ENCODE data around the gene N4BP2L2. TPM values are rescaled to one million over a fixed set of nuclear protein-coding genes. Genes with fewer than 3 reads are reported as not detected.

N4BP2L2 gene
- polyA plus RNA-seq, 10 donors: 65.6 to 169 (median 105) TPM

DNA sequence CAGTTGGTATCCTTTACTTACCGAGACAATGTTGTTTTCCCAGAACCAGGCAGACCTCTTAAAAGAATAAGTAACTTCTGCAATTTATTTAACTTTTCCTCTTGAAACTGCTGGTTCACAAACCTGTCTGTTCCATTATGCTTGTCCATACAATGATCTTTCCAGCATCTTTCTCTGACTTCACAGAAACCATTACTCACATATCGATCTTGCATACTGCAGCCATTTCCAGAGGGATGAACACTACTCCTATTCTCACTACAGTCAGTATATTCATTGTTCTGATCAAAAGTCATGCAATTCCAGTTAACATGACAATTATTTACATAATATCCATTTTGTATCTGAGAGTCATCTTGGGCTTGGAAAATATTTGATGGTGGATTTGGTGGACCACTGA is 2.8 kb downstream of the N4BP2L2 start:
- DNase-seq: no peak

DNA sequence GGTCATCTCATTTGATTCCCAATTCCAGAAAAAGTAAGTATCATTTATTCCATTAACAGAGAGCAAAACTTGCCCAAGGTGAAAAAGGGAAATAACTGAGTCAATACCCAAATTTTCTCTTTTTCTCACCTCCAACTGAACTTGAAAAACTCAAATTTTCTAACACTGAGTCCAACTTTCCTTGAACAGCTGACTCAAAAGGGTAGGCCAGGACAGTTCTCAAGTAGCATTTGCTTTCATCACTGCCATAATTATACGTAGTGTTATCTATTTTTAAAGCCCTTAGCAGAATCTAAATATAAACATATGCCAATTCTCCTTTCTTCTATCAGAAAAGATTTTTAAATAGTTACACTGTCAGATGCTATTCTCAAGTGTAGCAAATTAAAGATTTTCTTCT is 3.5 kb downstream of the N4BP2L2 start:
- peak in 1 of 3 donors; percentile 18 for DNase-seq

DNA sequence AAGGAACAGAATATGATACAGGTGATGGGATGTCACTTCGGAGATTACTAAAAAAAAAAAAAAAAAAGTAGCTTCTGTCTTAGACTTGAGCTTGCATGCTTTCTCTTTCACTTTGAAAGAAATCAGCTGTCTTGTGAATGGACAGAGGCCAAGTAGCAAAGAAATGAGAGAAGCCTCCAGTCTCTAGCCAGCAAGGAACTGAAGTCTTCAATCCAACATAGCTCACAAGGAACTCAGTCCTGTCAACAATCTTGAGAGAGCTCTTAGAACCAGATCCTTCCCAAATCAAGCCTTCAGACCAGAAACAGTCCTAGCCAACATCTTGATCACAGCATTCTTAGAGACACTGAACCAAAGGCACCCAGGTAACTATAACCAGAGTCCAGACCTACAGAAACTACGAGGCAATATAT is 7.7 kb downstream of the N4BP2L2 start:
- peak; percentile 53 to 74 (median 67) for DNase-seq

DNA sequence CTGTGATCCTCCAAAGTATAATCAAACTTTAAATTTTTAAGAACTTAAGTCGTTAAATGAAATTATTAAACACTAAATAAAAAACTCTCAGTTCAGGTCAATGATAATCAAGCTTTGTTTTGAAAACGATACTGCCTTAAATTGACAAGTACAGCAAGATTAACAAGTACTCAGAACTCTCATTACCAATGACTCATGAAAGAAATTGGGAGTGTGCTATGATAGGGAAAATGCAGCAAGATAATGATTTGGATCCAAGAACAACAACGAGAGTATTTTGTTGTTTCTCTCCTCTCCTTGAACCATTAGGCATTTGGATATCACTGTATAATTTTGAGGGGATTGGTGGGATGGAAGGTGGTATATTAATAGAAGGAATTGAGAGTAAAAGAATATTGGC is 10.2 kb downstream of the N4BP2L2 start:
- DNase-seq: no peak

DNA sequence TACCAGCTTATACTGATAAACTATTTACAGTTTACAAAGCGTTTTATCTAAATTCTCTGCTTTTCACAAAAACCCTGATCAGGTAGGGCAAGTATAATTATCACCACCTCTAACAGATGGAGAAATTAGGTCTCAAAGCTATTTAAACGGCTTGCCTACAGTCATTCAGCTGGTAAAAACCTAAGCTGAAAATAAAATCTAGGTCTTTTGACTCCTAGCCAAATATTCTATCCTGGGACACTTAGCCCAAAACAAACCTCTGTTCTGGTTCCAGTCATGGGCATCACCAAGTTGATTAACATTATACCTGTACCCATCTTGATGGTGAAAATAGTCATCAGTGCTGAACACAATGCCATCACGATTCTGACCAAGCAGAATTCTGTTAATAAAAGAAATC is 11.4 kb downstream of the N4BP2L2 start:
- DNase-seq: no peak

DNA sequence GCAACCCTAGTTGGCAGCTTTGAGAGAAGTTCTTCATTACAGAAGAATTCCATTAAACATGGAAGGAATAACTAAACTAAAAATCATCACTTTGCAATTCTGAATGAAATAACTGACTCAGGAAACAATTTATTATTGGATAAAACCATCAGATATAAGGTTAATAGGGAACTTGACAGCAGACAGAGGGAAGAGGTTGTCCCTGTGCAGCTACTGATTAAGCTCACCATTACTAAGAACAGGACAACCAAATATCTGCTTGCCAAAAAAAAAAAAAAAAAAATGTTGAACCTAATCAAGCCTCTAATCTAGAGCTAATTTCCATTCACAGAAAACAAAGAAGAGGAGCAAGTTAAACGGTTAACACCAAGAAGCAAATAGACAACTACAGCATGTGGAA is 12.8 kb downstream of the N4BP2L2 start:
- no peak for DNase-seq

DNA sequence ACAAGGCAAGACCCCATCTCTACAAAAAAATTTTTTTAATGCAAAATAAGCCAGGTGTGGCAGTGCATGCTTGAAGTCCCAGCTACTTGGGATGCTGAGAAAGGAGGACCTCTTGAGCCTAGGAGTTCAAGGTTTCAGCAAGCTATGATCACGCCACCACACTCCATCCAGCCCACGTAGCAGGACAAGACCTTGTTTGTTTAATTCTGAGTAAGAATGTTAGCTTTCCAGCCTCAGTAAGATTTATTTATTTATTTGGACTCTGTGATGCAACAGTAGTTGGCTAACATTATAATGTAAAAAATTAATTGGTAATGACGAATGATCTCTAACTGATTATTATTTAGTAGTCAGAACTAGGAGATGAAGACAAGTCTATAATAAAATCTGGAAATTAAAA is 23.3 kb downstream of the N4BP2L2 start:
- DNase-seq: no peak

DNA sequence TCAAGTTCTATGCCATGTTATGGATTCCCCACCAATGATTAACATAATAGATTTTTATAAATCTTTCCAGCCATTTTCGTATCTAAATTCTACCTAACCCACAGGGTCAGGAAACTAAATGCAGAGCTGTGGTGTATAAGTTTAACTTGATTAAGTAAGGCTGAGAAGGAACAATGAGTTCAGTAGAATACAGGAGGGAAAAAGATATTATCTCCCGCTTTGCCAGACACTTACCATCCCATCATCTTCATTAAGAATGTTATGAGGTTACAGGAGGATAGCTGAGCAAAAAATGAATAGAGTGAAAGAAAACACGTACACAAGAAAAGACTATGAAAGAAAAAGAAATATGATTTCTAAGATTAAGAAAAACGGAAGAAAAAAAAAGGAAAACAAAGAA is 27.1 kb downstream of the N4BP2L2 start:
- no peak for DNase-seq

DNA sequence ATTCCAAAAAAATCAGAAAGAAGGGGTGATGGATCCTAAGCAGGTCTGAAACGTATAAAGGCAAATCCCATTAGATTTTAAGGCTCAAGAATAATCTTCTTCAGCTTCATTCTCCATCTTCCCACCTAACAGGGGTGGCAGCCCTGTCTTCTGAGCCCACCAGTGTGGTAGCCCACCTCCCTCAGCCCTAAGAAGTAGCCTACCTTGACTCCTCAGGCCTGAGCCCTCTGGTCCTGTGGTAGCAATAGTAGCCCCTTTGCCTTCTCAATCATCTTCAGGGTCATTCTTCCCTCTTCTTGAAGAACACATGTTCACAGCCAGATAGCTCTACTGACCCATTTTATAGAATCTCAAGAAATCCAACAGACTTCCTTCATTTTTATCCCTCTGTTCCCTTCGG is 33.7 kb downstream of the N4BP2L2 start:
- no peak for DNase-seq

DNA sequence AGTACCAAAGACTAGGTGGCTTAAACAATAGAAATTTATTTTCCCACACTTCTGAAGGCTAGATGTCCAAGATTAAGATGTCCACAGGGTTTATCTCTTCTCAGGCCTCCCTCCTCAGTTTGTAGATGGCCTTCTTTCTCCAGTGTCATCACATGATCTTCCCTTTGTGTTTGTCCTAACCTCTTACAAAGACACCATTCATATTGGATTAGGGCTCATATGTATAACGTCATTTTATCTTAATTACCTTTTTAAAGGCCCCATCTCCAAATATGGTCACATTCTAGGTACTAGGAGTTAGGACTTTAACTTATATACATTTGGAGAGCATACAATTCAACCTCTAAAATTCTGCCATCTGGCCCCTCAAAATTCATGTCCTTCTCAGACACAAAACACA is 34.3 kb downstream of the N4BP2L2 start:
- no peak for DNase-seq

DNA sequence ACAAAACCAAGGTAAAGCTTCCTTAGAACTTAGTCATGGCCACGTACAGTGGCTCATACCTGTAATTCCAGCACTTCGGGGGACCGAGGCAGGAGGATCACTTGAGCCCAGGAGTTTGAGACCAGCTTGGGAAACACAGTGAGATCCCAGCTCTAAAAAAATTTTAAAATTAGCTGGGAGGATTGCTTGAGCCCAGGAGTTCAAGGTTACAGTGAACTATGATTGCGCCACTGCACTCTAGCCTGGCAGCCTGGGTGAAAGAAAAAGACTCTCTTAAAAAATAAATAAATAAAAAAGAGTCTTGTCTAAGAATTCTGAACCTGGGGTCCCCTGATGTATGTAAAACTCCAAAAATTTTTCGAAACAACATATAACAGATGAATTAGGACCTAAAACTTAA is 34.9 kb downstream of the N4BP2L2 start:
- DNase-seq: no peak

DNA sequence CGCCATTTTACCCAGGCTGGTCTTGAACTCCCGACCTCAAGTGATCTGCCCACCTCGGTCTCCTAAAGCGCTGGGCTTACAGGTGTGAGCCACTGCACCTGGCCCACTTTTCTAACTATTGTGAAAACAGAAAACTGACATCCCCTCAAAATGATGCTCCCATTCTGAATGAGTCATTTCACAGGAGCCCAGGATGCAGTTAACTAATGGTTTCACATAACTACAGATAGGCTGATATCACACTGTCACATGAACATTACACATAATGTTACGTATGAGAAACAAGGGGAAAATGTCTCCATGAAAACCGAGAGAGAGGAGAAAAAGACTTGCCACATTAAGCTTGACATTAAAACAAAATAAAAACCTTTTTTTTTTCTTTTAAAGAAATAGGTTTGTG is 37.5 kb downstream of the N4BP2L2 start:
- DNase-seq: no peak

DNA sequence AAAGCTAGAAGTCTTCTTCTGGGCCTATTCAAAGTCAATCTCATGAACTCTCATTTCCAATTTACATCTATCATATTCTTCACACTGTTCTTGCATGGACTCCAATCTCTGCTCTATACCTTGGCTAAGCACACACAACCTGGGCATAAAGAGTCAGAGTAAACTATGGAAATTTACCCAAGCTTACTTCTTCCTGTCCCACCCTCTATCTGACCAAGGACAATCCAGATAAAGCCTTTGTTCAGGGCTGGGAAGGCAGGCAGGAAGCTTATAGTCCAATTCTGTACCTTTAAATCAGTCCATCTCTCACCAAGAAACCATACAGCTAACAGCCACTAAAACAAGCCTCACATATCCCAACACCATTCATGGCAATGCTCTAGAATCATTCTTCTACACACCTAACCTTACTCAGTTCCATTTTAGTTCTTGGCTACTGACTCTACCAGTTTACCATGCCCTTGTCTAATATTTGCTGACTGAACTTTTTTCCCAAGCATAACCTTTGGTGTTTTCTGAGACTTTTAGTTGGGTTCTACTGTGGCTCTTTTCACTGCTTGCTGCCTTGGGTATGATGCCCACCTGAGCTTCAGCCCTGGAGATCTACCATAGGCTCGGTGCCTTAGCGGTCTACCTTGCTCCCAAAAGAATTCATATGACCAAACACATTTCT is 38.9 kb downstream of the N4BP2L2 start:
- DNase-seq: no peak

DNA sequence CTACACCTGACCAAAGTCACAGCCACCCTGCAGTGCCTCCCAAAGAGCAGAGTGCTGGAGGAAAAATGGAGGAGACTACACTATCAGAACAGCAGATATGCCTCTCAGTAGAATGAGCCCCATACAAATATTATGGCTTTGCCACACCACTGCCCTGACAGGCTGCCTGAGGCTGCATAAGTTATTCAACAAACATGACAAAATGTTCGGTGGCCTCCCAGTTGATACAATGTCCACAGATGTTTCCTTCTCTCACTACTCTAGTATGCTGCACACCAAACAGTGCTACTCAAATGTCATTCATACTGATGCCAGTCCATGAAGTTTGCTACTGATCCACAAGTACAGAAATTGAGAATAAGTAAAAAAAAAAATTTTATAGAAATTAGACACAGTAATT is 41.0 kb downstream of the N4BP2L2 start:
- DNase-seq: no peak

DNA sequence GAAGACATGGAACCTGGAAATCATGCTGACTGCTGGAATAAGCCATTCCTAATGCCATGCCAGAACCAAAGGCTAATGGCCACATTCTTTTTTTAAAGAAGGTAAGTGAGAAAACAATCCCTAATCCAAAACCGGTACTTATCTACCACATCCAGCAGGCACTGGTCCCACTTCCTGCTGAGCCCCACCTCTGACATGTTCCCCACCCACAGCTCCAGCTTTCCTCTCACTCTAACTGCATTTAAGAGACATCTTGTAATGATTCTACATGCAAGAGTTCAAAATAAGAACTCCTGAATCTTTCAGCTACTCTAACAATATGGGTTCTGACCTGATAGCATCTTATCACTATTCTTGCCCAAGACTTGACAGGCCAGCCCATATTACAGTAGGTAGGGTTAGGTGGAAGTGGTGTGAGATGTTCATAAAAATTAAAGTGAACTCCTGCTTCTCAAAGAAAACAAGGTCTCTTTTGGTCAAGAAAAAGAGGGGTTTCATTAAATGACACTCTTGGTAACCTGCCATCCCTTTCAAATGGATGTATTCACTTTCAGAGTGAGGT is 41.9 kb downstream of the N4BP2L2 start:
- no peak for DNase-seq

DNA sequence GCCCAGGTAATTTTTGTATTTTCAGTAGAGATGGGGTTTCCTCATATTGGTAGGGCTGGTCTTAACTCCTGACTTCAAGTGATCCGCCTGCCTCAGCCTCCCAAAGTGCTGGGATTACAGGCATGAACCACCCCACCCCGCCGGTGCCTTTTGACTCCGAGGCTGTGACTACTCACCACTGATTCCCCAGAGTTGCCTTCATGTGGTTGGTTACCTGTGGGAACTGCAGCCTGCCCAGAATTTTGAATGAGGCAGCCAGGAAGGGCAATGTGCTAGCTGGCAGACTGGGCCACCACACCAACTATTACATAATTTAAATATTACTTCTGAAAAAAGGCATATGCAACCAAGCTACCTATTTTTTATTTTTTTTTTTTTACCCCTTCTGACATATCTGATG is 42.8 kb downstream of the N4BP2L2 start:
- no peak for DNase-seq

DNA sequence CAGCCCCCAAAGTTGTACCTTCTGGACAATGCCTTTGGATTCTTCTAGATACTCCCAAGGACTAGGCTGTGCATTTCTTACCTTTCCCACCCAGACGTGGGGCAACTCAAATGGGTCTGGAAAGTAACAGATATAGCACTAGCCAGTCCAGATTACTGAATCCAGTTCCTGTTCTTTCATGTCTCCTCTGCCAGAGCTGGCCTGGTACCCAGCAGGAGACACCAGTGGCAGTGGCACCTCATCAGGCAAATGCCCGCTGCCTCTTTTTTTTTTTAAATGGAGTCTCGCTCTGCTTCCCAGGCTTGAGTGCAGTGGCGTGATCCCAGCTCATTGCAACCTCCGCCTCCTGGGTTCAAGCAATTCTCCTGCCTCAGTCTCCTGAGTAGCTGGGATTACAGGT is 43.2 kb downstream of the N4BP2L2 start:
- DNase-seq: no peak

DNA sequence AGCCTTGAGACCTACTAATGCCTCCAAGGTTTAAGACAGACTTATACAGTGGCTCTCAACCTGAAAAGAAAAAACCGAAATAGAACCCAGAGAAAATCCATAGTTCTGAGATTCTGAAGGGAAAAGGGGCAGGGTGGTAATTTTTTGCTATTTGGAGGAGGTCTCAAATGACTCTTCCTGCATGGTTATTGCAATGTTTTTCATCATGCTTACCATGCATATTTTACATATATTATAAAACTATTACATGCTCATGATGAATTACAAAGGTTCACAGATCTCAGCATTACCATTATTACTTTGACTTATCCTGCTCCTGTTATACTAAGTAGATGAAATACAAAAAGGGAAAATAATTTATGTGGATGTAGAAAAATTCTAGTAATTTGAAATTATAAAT is 47.6 kb downstream of the N4BP2L2 start:
- DNase-seq: no peak

DNA sequence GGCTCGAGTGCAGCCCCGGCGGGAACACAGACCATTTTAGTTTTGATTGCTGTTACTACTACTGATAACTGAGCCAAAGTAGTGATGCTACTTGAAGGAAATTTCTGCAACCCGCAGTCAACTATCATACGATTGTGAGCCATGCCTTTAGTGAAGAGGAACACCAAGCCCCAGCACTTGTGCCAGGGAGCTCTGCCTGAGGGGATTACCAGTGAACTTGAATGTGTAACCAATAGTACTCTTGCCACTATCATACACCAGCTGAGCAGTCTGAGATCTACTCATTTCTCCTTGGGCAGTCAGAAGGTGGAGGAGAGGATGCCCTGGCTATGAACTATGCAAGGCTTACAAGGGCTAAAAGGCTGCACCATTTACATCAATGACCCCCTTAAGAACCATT is 61.7 kb downstream of the N4BP2L2 start:
- DNase-seq: no peak

DNA sequence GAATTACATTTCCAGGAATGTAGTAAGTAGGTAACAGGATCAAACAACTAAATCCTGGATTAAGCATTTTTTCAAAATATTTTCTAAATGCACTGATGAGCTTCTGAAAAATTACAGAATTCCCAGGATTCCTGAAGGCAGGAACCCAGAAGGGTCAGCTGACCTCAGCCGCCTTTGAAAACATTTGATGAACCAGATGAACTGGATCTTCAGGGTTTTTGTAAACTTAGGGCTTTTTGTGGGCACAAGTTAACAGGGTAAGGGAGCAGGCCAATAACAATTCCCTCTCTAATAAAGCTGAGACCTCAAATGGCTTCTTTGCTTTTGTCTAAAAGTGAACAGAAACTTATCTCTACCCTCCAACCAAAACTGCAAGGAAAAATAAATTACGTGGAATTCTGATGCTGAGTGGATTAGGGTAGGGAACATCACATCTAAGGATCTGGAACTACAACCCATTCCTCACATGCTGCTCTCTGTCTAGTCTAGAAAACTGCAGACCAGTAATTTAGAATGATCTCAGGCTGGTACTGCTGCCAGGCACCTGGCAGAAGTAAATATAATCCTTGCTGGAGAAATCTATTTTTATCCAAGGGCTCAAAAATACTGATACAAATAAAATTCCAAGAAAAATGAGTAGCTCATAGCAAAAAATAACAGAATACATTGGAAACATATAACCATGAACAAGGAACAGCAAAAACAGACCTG is 62.4 kb downstream of the N4BP2L2 start:
- DNase-seq: no peak

DNA sequence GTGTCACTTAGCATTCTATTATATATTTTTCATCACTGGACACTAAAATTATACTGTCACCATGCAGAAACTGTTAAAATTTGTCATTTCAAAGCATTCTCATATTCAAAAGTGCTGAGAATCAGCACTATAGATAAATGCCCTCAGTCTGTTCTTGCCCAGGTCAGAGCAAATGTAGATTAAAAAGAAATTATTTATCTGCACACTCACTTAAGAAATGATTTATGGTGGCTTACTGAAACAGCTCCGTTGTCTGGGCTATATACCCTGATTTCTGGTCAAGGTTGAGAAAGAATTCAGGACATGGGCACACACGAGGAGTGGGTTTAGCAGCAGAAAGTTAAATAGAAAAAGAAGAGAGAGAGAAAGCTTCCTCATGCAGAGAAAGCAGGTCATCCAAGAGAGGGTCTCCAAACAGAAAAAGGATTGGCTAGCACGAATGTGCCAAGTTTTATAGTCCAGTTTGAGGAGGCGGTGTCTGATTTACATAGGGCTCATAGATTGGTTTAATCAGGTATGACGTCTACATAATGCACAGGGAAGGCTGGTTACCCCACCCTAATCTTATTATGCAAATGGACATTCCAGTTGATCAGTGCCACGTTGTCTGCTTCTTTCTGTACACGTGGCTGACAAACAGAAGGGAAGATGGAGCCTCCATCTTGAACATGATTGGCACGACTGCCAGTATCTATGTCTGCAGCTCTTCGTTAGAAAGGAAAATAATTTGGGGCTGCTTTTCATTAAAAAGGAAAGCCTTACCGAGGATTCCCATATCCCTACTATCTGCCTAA is 63.4 kb downstream of the N4BP2L2 start:
- DNase-seq: no peak

DNA sequence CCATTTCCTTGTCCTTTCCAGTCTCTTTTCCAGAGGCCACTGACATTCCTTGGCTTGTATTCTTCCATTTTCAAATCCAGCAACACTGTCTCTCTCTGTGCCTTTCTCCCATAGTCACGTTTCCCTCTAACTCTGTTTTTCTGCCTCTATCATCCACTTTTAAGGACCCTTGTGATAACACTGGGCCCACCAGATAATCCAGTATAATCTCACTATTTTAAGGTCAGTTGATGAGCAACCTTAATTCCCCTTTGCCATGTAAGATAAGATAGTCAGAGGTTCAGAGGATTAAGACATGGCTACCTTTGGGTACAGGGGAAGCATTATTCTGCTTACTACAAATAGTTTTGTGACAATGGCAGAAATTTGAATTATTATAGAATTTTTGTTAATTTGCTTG is 64.9 kb downstream of the N4BP2L2 start:
- no peak for DNase-seq

DNA sequence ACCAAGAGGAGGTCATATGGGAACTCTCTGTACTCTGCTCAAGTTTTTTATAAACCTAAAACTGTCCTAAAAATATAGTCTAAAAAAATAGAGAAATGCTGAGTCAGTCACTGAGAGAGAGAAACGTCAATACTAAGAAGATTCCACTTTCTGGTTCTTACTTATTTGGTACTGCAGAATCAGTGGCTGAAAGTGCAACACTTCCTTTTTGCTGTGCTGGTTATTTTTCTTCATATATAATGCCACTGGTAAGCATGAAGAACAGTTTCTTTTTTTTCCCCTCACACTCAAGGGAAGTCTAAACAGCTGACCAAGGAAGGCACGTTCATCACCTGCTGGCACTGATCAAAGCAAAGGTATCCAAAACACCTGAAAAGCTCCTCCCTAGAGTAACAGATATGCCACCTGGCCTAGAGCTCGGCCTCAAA is 66.4 kb downstream of the N4BP2L2 start:
- DNase-seq: peak in 2 of 3 donors; percentile 11 to 46
